Measurements from ENCODE around the gene ACSS1.
A peak's percentile ranks its signal among the peaks of the same experiment; 100 is the strongest.

The ACSS1 gene

DNA sequence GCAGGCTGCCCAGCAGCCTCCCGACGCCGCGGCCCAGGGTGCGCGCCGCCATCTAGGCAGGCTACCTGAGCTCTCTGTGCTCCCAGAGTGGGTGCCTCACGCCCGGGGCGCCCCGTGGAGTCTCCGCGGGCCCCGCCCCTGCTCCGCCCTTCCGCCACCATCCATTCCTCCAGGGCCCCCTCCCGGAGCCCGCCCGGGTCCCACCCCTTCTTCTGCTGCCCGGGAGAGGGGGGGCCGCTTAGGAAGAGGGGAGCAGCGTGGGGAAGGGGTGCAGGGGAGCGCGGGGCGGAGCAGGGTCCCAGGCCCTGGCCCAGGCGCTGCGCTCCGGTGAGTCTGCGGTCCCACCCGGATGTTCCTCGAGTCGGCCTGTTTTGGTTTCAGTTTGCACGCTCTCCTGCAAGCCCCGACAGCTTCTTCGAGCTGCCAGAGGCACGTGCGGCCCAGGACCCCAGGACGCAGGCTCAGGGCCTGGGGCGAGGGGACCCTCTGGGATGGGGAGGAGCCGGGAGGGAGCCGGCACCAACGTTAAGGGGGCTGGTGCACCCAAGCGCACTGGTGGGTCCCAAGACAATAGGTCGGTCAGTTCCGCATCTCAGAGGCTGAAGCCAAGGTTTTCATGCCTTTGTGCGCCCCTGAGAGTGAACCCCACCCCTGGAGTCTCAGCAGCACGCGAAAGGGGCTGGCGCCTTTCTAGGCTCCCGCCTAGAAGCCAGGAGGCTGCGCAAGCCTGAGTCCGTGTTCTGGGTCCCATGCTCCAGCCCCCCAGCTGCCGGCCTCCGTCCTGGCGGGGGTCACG is at the start of gene ACSS1:
TSS of gene ACSS1 (minus strand) at position 89 of the 796 bp plus-strand sequence. CDS start at position 52, 37 bp downstream.
- no peak for DNase-seq

DNA sequence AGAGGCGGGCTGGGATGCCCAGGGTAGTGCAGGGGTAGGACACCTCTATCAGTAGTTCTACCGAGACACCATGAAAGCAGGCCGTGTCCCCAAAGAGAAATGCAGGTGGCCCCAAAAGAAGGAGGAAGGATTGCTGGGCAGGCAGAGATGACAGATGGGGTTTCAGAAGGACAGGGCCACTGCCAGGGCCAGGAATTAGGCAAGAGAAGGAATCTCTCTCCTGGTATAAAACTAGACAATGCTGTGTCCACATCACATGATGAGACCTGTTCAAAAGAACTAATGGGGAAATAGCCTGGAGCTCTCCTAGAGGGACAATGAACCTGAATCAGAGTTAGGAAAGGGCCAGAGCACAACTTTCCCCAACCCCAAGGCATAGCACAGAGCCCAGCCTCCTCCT is 45.6 kb upstream of the ACSS1 start:
- DNase-seq: no peak

DNA sequence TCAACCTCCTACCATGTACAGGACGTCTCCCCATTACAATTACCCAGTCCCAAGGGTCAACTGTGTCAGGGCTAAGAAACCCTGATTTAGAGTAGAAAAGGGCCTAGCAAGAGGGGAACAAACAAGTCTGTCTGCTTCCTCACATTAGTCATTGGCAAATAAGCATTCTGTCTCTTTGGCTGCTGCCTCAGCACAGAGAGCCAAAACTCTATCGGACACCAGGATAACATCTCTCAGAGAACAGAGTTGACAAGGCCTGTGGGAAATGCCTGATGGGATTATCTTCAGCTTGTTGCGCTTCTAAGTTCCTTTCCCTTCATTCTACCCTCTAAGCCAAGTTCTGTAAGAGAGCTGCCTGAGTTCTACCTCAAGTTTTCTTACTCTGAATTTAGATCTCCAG is 43.0 kb upstream of the ACSS1 start:
- DNase-seq: no peak

DNA sequence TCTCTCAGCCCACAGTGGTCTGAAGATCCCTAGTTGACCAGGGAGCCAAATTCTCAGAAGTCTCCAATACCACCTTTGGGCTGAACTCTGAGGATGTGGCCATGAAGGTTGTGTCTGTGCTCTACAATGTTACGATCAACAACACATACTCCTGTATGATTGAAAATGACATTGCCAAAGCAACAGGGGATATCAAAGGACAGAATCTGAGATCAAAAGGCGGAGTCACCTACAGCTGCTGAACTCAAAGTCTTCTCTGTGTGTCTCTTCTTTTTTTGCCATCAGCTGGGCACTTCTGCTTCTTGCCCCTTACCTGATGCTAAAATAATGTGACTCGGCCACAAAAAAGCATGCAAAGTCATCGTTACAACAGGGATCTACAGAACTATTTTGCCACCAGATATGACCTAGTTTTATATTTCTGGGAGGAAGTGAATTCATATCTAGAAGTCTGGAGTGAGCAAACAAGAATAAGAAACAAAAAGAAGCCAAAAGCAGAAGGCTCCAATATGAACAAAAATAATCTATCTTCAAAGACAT is 41.7 kb upstream of the ACSS1 start:
- DNase-seq: no peak

DNA sequence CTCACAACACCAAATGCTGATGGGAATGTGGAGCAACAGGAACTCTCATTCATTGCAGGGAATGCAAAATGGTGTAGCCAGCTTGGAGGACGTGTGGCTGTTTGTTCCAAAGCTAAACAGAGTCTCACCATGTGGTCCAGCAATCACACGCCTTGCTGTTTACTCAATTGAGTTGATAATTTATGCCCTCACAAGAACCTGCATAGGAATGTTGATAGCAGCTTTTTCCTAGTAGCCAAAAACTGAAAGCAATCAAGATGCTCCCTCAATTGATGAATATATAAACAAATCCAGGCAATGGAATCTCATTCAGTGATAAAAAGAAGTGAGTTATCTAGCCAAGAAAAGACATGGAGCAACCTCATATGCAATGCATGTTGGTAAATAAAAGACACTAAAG is 39.6 kb upstream of the ACSS1 start:
- no peak for DNase-seq

DNA sequence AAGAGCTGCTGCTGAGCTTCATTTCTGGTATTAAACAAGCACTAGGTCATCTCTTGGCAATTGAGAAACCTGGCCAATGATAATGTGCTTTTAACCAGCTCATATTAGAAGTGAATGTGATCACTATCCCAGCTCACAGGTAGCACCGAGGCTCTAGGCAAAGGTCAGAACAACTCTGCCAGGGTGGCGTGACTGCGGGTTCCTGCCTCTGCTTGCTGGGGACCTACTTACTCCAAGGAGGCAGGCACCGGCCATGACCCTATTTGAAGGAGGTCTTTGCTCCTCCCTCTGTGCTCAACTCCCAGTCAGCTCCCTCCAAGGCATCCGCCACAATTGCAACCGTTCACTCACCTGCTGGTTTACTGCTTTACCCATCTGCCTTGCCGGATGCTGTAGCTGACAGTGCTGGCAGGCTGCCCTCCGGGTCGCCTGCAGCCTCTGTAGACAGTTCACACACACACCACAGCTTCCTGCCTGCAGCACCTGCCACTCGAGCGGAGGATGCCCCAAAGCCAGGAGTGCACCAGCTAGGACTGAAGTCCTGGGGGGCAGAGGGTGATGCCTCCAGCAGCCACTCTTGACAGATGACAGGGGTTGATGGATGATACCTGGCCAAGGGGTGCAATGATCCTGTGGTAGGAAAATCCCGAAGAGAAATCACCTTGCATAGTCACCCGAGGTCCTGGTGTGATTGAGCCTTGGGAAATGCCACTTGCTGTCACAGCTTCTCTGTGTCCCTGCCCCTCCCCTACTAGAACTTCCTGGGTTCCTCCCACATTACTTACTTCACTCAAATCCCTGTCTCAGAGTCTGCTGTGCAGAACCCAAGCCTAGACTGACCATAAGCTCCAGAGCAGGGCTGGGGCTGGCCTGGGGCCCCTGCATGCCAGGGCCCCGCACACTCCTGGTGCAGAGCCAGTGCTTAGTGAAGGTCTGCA is 32.8 kb upstream of the ACSS1 start:
- peak; percentile 63 for DNase-seq

DNA sequence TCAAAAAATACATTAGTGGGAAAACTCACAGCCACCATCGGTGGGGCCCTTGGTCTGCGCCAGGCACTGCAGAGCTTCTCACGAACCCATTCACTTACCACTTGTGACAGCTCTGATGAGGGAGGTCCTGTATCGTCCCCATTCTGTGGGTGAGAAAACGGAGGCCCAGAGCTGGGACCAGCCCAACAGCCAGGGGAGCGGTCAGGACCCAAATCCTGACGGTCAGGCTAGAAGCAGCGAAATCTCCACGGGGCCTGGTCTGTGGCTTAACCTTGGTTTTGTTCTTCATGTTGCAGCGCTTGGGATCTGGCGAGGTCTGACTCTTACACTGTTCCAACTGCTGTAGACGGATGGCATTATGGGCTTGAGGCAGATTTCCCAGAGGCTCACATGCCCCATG is 31.7 kb upstream of the ACSS1 start:
- DNase-seq: no peak

GRCh38 chr20:25089096-25089495 is 31.2 kb upstream of the ACSS1 start:
- no peak for DNase-seq

DNA sequence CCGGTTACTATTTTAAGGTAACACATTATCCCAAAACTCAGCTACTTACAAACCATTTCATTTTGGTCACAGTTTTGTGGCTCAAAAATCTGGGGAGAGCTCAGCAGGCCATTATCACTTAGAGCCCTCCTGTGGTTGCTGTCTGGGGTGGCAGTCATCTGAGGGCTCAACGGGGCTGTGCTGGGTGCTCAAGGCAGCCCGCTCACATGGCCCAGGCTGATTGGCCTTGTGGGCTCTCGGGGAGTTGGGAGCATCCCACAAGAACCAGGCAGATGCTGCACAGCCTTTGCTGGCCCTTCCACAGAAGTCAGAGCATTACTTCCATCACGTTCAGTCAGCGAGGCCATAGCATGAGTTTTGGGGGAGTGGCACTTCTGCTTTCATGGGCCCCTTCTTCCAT is 30.3 kb upstream of the ACSS1 start:
- DNase-seq: no peak

DNA sequence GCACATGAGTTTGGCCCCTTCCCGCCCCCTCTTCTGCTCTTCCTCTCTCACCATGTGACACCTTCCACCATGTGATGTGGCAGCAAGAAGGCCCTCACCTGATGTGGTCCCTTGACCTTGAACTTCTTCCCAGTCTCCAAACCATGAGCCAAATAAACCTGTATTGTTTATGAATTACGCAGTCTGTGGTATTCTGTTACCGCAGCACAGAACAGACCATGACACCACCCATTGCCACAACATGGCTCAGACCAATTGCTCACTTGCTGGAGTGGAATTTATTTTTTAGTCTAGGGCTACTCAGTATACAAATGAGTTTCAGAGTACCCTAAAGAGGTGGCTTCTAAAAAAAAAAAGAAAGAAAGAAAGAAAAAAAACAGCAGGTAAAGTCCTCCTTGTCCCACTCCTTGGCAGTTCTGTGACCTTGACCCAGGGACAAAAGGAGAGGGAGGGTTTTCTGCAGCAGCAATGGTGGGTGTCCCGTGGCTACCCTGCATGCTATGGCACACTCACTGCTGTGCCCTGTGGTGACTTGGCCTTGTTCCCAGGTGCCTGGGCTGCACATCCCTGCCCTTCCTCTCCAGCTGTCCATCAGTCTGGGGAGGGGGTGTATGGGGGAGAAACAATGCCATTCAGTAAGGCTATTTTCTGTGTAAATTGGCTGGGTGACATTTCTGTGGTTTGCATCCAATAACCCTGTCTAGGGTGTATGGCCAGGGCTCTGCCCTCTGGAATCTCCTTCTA is 29.4 kb upstream of the ACSS1 start:
- no peak for DNase-seq

DNA sequence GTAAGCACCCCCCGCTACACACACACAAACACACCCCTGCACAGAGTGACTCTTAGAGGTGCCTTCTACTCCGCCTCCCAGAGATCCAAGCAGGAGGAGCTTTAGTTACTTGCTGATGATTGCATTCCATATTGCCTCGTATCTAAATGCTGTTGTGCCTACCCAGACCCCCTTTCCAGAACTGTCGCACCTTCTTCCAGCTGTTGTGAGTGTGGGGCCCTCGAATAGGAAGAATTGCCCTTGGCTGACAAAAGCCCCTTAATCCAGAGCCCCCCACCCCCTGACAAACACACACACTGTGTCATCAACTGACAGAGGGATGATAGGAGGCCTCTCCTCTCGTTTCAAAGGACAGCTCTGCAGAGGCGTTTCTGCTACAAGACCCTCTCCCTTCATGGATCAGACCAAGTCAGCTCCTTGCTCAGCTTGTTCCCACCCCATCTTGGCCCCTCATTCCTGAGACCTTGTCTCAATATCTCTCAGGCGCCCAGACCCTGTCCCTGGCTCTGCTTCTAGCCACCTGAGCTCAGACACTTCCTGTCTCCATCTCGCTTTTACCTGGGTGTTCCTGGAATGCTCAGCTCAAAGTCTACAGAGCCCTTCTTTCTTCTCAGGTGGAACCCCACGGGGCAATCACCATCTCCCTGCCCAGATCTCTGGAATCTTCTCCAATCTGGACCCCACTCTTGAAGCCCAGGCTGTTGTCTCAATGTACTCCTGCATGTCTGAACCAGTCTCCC is 28.0 kb upstream of the ACSS1 start:
- DNase-seq: no peak

DNA sequence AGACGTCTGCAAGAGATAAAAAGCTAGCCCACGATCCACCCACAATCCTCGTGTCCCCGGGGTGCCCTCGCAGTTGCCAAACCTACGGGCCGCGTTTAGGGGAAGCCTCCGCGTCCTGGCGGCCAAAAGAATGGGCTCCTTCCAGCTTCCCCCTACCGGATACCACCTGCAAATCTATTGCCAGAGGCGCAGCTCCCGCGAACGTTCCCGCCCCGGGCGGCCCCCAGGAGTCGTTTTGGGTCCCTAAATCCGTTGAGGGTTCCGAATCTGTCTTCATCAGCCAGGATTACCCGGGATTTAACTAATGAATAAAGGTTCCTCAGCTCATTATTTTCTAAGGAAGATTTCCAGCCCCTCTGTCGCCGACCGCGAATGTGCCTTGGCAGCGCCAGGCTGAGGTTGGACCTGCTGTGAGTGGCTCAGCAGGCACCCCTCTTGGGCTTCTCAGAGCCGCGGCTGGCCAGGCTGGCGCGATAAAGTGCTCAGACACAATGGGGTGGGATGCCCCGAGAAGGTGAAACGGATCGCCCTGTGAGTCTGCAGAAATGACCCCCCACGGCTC is 26.8 kb upstream of the ACSS1 start:
- no peak for DNase-seq

GRCh38 chr20:25083773-25084625 is 26.1 kb upstream of the ACSS1 start:
- DNase-seq: no peak

DNA sequence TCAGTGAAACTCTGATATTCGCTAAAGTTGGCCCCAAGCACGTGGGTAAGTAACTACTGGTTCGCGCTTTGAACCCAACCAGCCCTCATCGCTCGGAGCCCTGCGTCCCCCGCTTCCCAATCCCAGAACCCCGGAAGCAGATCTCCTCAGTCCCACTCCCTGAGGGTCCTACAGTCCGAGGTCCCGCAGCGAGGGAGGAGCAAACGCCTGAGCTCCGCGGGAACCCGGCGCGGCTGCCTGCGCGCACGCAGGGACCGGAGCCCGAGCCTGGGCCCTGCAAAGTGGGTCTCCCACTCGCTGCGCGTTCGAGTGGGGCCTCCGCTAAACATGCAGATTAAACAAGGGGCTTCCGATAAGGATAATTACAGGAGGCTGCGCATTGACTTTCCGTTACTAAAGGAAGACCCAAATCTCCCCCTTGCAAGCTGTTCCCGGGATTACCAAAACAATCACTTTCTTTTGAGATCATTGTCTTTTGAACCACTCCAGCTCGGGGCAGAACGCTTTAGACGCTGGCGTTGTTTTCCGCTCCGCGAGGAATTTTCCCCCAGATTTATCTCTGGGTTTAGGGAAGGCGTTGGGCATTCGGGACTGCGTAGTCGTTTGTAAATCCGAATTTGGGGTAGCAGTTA is 25.3 kb upstream of the ACSS1 start:
- no peak for DNase-seq

DNA sequence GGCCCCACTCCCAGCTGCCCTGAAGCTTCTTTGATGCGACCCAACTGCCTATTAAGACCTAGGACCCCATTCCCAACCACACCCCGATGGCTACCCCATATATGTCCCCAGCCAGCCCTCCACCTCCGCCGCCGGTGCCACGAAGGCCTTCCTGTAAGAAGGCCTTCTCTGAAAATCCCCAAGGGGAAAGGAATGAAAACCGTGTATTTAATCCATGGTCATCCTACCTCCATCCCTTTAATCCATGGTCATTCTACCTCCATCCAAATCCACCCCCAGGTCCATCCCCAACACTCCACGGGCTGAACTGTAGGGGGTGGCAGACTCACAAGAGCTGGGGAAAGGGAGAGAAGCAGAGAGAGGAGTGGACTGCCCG is 24.5 kb upstream of the ACSS1 start:
- DNase-seq: no peak

DNA sequence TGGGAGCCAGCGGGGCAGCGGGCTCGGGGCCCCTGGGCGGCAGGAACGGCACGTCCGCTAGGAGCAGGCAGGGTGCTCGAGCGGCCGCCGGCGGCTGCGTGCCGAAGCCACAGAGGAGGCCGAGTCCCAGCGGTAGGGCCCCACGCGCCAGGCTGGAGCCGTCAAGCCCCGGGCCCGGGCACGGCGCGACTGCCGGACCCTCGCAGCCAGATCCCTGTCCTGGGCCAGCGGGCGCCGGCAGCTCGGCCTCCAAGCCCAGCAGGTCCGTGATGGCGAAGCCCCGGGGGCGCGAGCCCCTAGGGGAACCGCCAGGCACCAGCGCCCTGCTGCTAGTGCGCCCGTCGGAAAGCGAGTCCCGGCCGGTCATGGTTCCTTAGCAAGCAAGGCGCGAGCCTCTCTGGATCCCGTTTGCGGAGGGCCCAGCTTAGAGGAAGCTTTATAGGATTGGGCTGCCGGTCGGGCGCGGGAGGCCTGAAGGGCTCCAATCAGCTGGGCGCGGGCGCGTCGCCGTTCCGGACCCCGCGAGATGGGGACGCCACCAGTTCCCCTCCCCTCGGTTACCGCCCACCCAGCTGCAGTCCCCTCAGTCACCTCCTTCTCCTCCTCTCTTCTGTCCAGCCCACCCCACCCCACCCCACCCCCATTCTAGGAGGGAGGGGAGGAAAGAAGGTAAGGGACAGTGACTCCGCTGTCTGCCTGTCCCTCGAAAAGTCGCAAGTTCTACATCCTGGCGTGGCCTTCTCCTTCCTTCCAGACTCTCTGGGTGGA is 24.0 kb upstream of the ACSS1 start, which contains the start of gene VSX1:
TSS of gene VSX1 (minus strand) at position 412 of the 768 bp plus-strand sequence. CDS start at position 367, 45 bp downstream.
- no peak for DNase-seq

DNA sequence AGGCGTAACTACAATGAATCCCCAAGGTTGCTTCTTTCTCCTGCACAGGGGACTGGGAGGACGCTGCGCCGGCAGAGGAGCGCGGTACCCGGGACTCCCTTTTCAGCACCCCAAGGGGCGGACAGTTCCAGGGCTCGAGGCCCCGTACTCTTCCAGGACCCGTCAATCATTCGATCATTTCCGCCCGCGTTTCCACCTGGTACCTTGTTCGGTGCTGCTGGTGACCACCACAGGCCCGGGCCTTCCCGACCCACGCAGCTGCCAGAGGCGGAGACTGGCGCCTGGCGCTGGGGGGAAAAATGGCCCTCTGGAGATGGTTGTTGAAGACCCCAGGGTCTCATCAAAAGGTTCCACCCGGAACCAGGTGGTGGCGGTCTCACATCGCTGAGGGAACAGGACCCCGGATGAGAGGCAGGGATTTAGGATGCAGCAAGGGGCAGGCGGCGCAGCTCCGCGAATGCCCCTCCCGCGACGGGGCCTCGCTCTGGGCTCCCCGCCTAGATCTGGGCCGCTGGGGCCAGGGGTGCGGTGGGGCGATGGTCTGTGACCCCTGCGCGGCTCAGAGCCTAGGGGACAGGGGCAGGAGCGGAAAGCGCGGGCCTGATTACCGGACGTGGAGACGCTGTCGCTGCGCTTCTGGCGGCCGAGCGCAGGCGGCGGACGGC is 23.3 kb upstream of the ACSS1 start:
- DNase-seq: no peak

GRCh38 chr20:25079171-25079570 is 21.2 kb upstream of the ACSS1 start:
- DNase-seq: no peak

- DNase-seq: no peak
Observed at GRCh38 chr20:25078662-25079061, 20.7 kb upstream of the ACSS1 start.

Data from DMS 273 treated with DMSO at 0.1 percent for 48 hours (cell line).